Type B pancreatic cell (in vitro differentiated cells): Measurements from ENCODE around the gene SMAGP. TPM values are rescaled to one million over a fixed set of nuclear protein-coding genes. Genes with fewer than 3 reads are reported as not detected.

Experiments used
- DNase-seq: peaks from one replicate; pipeline ENCODE4 v3.0.0; 2021; ENCODE audit warnings: mixed read lengths; ENCODE audit not compliant: unreplicated experiment; ENCODE audit errors: extremely low spot score
- H3K27ac Mint-ChIP-seq: 2 replicates; pipeline ENCODE4 v1.8.0; 2021; ENCODE audit warnings: mild to moderate bottlenecking, mixed read lengths
- H3K27me3 Mint-ChIP-seq: 2 replicates; pipeline ENCODE4 v1.8.0; 2021; ENCODE audit warnings: mixed read lengths
- H3K36me3 Mint-ChIP-seq: 2 replicates; pipeline ENCODE4 v1.8.0; 2021; ENCODE audit warnings: mixed read lengths
- H3K4me1 Mint-ChIP-seq: one replicate; pipeline ENCODE4 v1.8.0; 2021; ENCODE audit warnings: mixed read lengths; ENCODE audit not compliant: unreplicated experiment
- H3K4me3 Mint-ChIP-seq: 2 replicates; pipeline ENCODE4 v1.8.0; 2021; ENCODE audit warnings: mild to moderate bottlenecking, mixed read lengths
- H3K9me3 Mint-ChIP-seq: 2 replicates; pipeline ENCODE4 v1.8.0; 2021; ENCODE audit warnings: mixed read lengths
- CTCF ChIP-seq: fragments of 200-600 bp; sonication (generic); conservative IDR thresholded peaks from 2 replicates; pipeline ENCODE4 v1.5.0; 2021; ENCODE audit warnings: antibody characterized with exemption, mild to moderate bottlenecking
- total RNA-seq: library from RNA; stranded (reverse); gene quantifications from 2 replicates; pipeline ENCODE4 v1.2.1, GENCODE V29; 2021; ENCODE audit warnings: low replicate concordance

SMAGP gene
- total RNA-seq, 1 donor from 2014 or later, result 35.5 TPM

GRCh38 chr12:51217133-51217967 lies 52.9 kb downstream of the SMAGP start:
- Mint-ChIP-seq H3K9me3 (no peaks in the 10 kb centered on the region), H3K27ac (peak overlapping the region; percentile 53), H3K4me1 (peaks cover 15% of the 10 kb centered on the region), H3K36me3 (peaks cover 7% of the 10 kb centered on the region), H3K27me3 (no peaks in the 10 kb centered on the region), H3K4me3 (peak overlapping the region; percentile 90)
- TF ChIP-seq CTCF, result no peak
- no peak for DNase-seq

GRCh38 chr12:51216642-51217041 lies 53.6 kb downstream of the SMAGP start:
- Mint-ChIP-seq H3K27ac (peak overlapping the region; percentile 76), H3K9me3 (no peaks in the 10 kb centered on the region), H3K36me3 (peaks cover 7% of the 10 kb centered on the region), H3K4me1 (peaks cover 15% of the 10 kb centered on the region), H3K27me3 (no peaks in the 10 kb centered on the region), H3K4me3 (peak overlapping the region; percentile 82)
- DNase-seq, result no peak
- no peak for TF ChIP-seq CTCF

GRCh38 chr12:51214895-51215294 lies 55.3 kb downstream of the SMAGP start:
- Mint-ChIP-seq H3K9me3 (no peaks in the 10 kb centered on the region), H3K27ac (no peak overlapping the region), H3K4me3 (no peak overlapping the region), H3K36me3 (peaks cover 7% of the 10 kb centered on the region), H3K27me3 (no peaks in the 10 kb centered on the region), H3K4me1 (peaks cover 15% of the 10 kb centered on the region)
- no peak for TF ChIP-seq CTCF
- DNase-seq, result no peak

GRCh38 chr12:51210690-51211395 lies 59.4 kb downstream of the SMAGP start:
- no peak overlapping the region for H3K4me3 Mint-ChIP-seq
- no peak for TF ChIP-seq CTCF
- DNase-seq, result no peak
- H3K27me3 Mint-ChIP-seq, result no peaks in the 10 kb centered on the region
- no peaks in the 10 kb centered on the region for H3K9me3 Mint-ChIP-seq
- no peaks in the 10 kb centered on the region for H3K4me1 Mint-ChIP-seq
- H3K27ac Mint-ChIP-seq, result no peak overlapping the region
- H3K36me3 Mint-ChIP-seq, result peaks cover 7% of the 10 kb centered on the region

GRCh38 chr12:51209259-51209658 lies 61.0 kb downstream of the SMAGP start:
- Mint-ChIP-seq H3K36me3 (peaks cover 2% of the 10 kb centered on the region), H3K27me3 (no peaks in the 10 kb centered on the region), H3K4me1 (no peaks in the 10 kb centered on the region), H3K9me3 (no peaks in the 10 kb centered on the region), H3K4me3 (no peak overlapping the region), H3K27ac (no peak overlapping the region)
- TF ChIP-seq CTCF, result no peak
- DNase-seq, result no peak
